ENCODE results near the gene SKAP2. TPM values are rescaled to one million over a fixed set of nuclear protein-coding genes. Genes with fewer than 3 reads are reported as not detected.
A peak's percentile ranks its signal among the peaks of the same experiment; 100 is the strongest.

Gene SKAP2
- polyA plus RNA-seq, 1 donor (not counting 4 experiments of a cell fraction or from before 2014, with no cell fraction given): 15.0 TPM

GRCh38 chr7:26683277-26683676 lies 181.1 kb downstream of the SKAP2 start:
- dilution Hi-C loops (cut with MboI; ENCODE audit: extremely low pct_ligation_motif_present, low sequenced_read_pairs): no loop called here
- no peak for DNase-seq (ENCODE audit: low read depth, low spot score)
- Histone ChIP-seq H3K27me3 (ENCODE audit: control insufficient read depth, extremely low read depth, insufficient read depth, low read length) (no peaks in the 10 kb centered on the region), H3K36me3 (ENCODE audit: control insufficient read depth in 2 of 2, extremely low read depth in 1 of 2, insufficient read depth in 2 of 2, low read length in 2 of 2) (peaks cover 0 to 4% of the 10 kb centered on the region in 2 experiments), H4K20me1 (ENCODE audit: control insufficient read depth, extremely low read depth, insufficient read depth, low read length) (no peaks in the 10 kb centered on the region), H3K27ac (ENCODE audit: control insufficient read depth, insufficient read depth, low read length) (no peak overlapping the region), H3K9ac (ENCODE audit: control insufficient read depth, extremely low read depth, insufficient read depth, low read length) (no peak overlapping the region), H3K4me3 (ENCODE audit: control insufficient read depth in 2 of 3, extremely low read depth in 1 of 3, insufficient read depth in 2 of 3, low read depth in 1 of 3, low read length in 3 of 3) (no peak overlapping the region), H2AFZ (ENCODE audit: control insufficient read depth, low read length) (no peak overlapping the region), H3K79me2 (ENCODE audit: control insufficient read depth, insufficient read depth, low read length) (no peaks in the 10 kb centered on the region), H3K4me2 (ENCODE audit: control insufficient read depth, extremely low read depth, insufficient read depth, low read depth, low read length) (no peak overlapping the region), H3K4me1 (ENCODE audit: control insufficient read depth, extremely low read depth, insufficient read depth, low read length) (peaks cover 3% of the 10 kb centered on the region), H3K9me3 (ENCODE audit: control insufficient read depth, low read depth, low read length) (no peaks in the 10 kb centered on the region), H3K9me1 (ENCODE audit: control insufficient read depth, extremely low read depth, insufficient read depth, low read length) (no peaks in the 10 kb centered on the region)
- FAIRE-seq: no peak
- TF ChIP-seq, protein P1, sequence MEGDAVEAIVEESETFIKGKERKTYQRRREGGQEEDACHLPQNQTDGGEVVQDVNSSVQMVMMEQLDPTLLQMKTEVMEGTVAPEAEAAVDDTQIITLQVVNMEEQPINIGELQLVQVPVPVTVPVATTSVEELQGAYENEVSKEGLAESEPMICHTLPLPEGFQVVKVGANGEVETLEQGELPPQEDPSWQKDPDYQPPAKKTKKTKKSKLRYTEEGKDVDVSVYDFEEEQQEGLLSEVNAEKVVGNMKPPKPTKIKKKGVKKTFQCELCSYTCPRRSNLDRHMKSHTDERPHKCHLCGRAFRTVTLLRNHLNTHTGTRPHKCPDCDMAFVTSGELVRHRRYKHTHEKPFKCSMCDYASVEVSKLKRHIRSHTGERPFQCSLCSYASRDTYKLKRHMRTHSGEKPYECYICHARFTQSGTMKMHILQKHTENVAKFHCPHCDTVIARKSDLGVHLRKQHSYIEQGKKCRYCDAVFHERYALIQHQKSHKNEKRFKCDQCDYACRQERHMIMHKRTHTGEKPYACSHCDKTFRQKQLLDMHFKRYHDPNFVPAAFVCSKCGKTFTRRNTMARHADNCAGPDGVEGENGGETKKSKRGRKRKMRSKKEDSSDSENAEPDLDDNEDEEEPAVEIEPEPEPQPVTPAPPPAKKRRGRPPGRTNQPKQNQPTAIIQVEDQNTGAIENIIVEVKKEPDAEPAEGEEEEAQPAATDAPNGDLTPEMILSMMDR (optimal IDR thresholded peaks at IDR 0.05 in 1 of 3, IDR thresholded peaks at IDR 0.05 in 1 of 3, conservative IDR thresholded peaks at IDR 0.05 in 1 of 3; ENCODE audit: extremely low read depth in 1 of 3, insufficient read depth in 2 of 3, low read length in 3 of 3): no peak
- TF ChIP-seq EZH2 (IDR thresholded peaks at IDR 0.05; ENCODE audit: low read length): no peak

- H3K9ac ChIP-seq (ENCODE audit: control insufficient read depth, extremely low read depth, insufficient read depth, low read length): no peak overlapping the region
- H3K9me1 ChIP-seq (ENCODE audit: control insufficient read depth, extremely low read depth, insufficient read depth, low read length): no peaks in the 10 kb centered on the region
- no peak overlapping the region for H3K27ac ChIP-seq (ENCODE audit: control insufficient read depth, insufficient read depth, low read length)
- H2AFZ ChIP-seq (ENCODE audit: control insufficient read depth, low read length): no peak overlapping the region
- no peaks in the 10 kb centered on the region for H3K27me3 ChIP-seq (ENCODE audit: control insufficient read depth, extremely low read depth, insufficient read depth, low read length)
- H3K79me2 ChIP-seq (ENCODE audit: control insufficient read depth, insufficient read depth, low read length): no peaks in the 10 kb centered on the region
- no peak overlapping the region for H3K4me2 ChIP-seq (ENCODE audit: control insufficient read depth, extremely low read depth, insufficient read depth, low read depth, low read length)
- peaks cover 0 to 4% of the 10 kb centered on the region in 2 experiments for H3K36me3 ChIP-seq (ENCODE audit: control insufficient read depth in 2 of 2, extremely low read depth in 1 of 2, insufficient read depth in 2 of 2, low read length in 2 of 2)
- TF ChIP-seq EZH2 (IDR thresholded peaks at IDR 0.05; ENCODE audit: low read length): no peak
- TF ChIP-seq, protein P1 (optimal IDR thresholded peaks at IDR 0.05 in 1 of 3, IDR thresholded peaks at IDR 0.05 in 1 of 3, conservative IDR thresholded peaks at IDR 0.05 in 1 of 3; ENCODE audit: extremely low read depth in 1 of 3, insufficient read depth in 2 of 3, low read length in 3 of 3): peak in 2 of 3 experiments; percentile 38 to 60
- H4K20me1 ChIP-seq (ENCODE audit: control insufficient read depth, extremely low read depth, insufficient read depth, low read length): no peaks in the 10 kb centered on the region
- peak; percentile 13 for FAIRE-seq
- H3K4me1 ChIP-seq (ENCODE audit: control insufficient read depth, extremely low read depth, insufficient read depth, low read length): peaks cover 3% of the 10 kb centered on the region
- no peak overlapping the region for H3K4me3 ChIP-seq (ENCODE audit: control insufficient read depth in 2 of 3, extremely low read depth in 1 of 3, insufficient read depth in 2 of 3, low read depth in 1 of 3, low read length in 3 of 3)
- H3K9me3 ChIP-seq (ENCODE audit: control insufficient read depth, low read depth, low read length): no peaks in the 10 kb centered on the region
- DNase-seq (ENCODE audit: low read depth, low spot score): no peak
- dilution Hi-C loops (cut with MboI; ENCODE audit: extremely low pct_ligation_motif_present, low sequenced_read_pairs): no loop called here
Observed at GRCh38 chr7:26681819-26682418, 182.5 kb downstream of the SKAP2 start.

All from keratinocyte (primary cell).